LNCAP (cell line): Measurements from ENCODE around the gene CEL.

Experiments
- CTCF ChIP-seq: fragments of 450-650 bp; IDR thresholded peaks from 2 replicates; pipeline ENCODE4 v1.5.1; 2017; ENCODE audit warnings: mild to moderate bottlenecking

CEL gene

GRCh38 chr9:133088756-133089155 lies 27.0 kb downstream of the CEL start:
- TF ChIP-seq CTCF: no peak

GRCh38 chr9:133089271-133089671 lies 27.5 kb downstream of the CEL start:
- no peak for TF ChIP-seq CTCF

DNA sequence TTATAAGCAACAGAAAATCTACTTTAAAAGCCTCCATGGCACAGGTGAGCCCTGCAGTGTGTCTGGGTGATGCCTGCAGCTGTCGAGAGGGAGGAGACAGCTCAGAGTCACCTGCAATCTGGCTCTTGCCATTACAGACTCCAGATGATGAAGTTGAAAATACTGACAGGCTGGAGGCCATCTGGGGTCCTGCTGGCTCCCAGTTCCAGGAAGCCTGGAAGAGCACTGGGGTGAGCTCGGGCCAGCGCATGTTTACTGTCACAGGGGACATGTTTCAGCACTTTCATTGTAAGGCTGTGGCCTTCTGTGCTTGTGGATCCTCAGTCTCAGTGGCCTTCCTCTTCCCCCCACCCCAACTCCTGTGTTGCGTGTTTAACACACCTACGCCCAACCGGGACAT lies 28.4 kb downstream of the CEL start:
- TF ChIP-seq CTCF: no peak

GRCh38 chr9:133090752-133091385 lies 29.1 kb downstream of the CEL start:
- TF ChIP-seq CTCF: no peak

DNA sequence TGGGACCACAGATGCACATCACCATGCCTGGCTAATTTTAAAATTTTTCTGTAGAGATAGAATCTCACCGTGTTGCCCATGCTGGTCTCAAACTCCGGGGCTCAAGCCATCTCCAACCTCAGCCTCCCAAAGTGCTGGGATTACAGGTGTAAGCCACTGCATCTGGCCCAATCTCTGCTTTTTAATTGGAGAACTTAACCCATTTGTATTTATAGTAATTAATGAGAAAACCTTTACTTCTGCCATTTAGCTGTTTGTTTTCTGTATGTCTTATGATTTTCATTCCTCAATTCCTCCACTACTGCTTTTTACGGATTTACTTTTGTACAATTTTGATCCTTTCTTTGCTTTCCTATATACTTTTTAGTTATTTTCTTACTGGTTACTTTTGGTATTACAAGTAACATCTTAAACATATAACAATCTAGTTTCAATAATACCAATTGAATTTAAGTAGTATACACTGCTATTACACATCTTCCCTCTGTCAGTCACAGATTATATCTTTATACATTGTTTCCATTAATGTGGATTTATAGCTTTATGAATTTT lies 33.1 kb downstream of the CEL start:
- TF ChIP-seq CTCF: no peak

DNA sequence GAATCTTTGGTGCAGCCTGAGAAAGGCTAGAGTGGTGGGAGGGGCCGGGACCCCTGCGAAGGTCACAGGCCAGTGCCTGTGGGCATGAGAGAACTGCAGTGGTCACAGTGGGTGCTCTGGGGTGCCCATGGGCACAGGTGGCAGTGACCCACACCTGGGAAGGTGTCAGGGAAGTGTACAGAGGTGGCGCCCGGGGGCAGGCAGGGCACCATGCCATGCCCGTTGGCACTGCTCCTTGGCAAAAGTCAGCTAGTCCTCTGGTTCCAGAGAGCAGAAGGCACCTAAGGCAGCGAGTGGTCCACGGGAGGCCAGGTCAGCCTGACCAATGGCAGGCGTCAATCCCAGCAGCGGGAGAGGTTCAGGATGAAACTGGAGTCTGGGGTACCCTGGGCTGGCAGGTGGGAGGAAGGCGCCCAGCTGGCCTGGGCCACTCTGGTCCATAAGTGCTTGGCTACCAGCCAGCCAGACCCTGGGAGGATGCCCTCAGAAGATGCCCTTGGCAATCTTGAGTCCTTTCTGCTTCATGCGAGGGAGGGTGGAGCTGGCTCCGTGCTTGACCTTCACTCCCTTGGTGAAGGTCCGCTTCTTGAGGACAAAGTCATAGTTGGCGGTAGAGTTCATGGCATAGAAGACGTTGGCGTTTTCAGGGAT lies 36.4 kb downstream of the CEL start:
- no peak for TF ChIP-seq CTCF

GRCh38 chr9:133098871-133099270 lies 37.1 kb downstream of the CEL start:
- no peak for TF ChIP-seq CTCF
